Sigmoid colon (tissue), 4 donors: ENCODE measurements around the gene C17orf78.

Source experiments
- EP300 ChIP-seq, 4 donors: sonication (generic); formaldehyde crosslinking; IDR thresholded peaks; one replicate each; pipeline ENCODE4 v1.6.1; 2017; ENCODE audit warnings: antibody characterized with exemption in 4 of 4
- POLR2A ChIP-seq, 2 donors: fragments of 450-650 bp; IDR thresholded peaks; one replicate each; pipeline ENCODE4 v1.6.1; 2016; ENCODE audit warnings: antibody characterized with exemption in 2 of 2, mild to moderate bottlenecking in 2 of 2, moderate library complexity in 2 of 2
- TF ChIP-seq, protein P1 (sequence below), 4 experiments: fragments of 450-650 bp in 3 of 4; fragments of 200-600 bp in 1 of 4; IDR thresholded peaks; one replicate each; pipeline ENCODE4 v1.5.1; 2016 to 2019; ENCODE audit warnings: antibody characterized with exemption in 4 of 4, mild to moderate bottlenecking in 3 of 4, moderate library complexity in 2 of 4

DNA sequence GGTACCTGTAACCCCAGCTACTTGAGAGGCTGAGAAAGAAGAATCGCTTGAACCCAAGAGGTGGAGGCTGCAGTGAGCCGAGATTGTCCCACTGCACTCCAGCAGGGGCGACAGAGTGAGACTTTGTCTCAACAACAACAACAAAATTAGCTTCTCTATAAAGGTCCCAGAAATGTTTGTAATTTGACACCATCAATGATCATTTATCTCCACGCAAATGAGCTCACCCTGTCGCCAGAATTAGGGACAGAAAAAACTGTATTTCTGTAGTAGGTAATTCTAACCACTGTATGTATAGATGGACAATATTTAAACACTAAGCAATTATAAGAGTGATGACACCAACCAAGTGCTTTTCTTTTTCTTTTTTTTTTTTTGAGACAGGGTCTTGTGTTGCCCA lies 10.7 kb downstream of the C17orf78 start:
- TF ChIP-seq, protein P1, sequence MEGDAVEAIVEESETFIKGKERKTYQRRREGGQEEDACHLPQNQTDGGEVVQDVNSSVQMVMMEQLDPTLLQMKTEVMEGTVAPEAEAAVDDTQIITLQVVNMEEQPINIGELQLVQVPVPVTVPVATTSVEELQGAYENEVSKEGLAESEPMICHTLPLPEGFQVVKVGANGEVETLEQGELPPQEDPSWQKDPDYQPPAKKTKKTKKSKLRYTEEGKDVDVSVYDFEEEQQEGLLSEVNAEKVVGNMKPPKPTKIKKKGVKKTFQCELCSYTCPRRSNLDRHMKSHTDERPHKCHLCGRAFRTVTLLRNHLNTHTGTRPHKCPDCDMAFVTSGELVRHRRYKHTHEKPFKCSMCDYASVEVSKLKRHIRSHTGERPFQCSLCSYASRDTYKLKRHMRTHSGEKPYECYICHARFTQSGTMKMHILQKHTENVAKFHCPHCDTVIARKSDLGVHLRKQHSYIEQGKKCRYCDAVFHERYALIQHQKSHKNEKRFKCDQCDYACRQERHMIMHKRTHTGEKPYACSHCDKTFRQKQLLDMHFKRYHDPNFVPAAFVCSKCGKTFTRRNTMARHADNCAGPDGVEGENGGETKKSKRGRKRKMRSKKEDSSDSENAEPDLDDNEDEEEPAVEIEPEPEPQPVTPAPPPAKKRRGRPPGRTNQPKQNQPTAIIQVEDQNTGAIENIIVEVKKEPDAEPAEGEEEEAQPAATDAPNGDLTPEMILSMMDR (IDR thresholded peaks at IDR 0.05), result no peak
- TF ChIP-seq EP300 (IDR thresholded peaks at IDR 0.05) (no peak), POLR2A (IDR thresholded peaks at IDR 0.05) (no peak)
